ENCODE data around the gene IRF3. TPM values are rescaled to one million over a fixed set of nuclear protein-coding genes. Genes with fewer than 3 reads are reported as not detected.

IRF3 gene
- total RNA-seq, 1 experiment from 2014 or later = 205 TPM

DNA sequence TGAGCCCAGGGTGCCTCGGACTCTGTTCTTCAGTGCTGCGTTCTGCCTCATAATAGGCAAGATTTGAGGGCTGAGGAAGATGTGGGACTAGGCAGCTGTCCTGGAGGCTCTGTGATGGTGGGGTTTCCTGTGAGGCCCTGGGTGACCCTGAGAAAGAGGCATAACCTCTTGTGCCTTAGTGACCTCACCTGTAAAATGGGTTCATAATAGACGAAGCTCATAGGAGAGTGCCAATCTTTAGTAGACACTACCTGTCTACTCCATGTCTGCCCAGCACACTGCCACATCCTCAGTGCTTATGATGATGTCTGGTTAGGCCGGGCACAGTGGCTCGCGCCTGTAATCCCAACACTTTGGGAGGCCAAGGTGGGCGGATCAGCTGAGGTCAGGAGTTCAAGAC is 49.1 kb downstream of the IRF3 start:
- no peak overlapping the region for H3K56ac ChIP-seq (ENCODE audit: insufficient read length, low read depth, low read length)
- no peak overlapping the region for H3T11ph ChIP-seq (ENCODE audit: low read length)
- no peak overlapping the region for H4K5ac ChIP-seq (ENCODE audit: insufficient read length, low read depth, low read length)
- no peak overlapping the region for H3K4ac ChIP-seq (ENCODE audit: low read depth, low read length)
- no peak overlapping the region for H3K18ac ChIP-seq (ENCODE audit: insufficient read length, low read depth, low read length)
- H3K4me1 Mint-ChIP-seq = peaks cover 0 to 2% of the 10 kb centered on the region in 2 experiments; a peak in 1 of 4 replicates
- no peak overlapping the region for H3K23ac ChIP-seq (ENCODE audit: insufficient read length, low read depth, low read length)
- no peak overlapping the region for H3K27ac ChIP-seq (ENCODE audit: insufficient read length, low read depth, low read length)
- no peaks in the 10 kb centered on the region for H3K79me1 ChIP-seq (ENCODE audit: insufficient read depth, low read depth, low read length, poor library complexity, severe bottlenecking)
- no peak overlapping the region for H2AFZ ChIP-seq (ENCODE audit: low read length)
- H2BK12ac ChIP-seq (ENCODE audit: insufficient read length, low read depth, low read length) = no peak overlapping the region
- no peaks in the 10 kb centered on the region for H3K9me3 ChIP-seq (ENCODE audit: control insufficient read depth, low read depth, low read length)
- H2BK15ac ChIP-seq (ENCODE audit: low read depth, low read length) = no peak overlapping the region
- H3K14ac ChIP-seq (ENCODE audit: insufficient read depth, low read length) = no peak overlapping the region
- no peak overlapping the region for H3K27ac Mint-ChIP-seq
- H4K20me1 ChIP-seq (ENCODE audit: control insufficient read depth, insufficient read depth, insufficient read length) = no peaks in the 10 kb centered on the region
- no CpG with 5 or more reads among the region's 7 CpGs for WGBS (ENCODE audit: extremely low coverage, insufficient read length, low lambda C conversion rate)
- H4K8ac ChIP-seq (replicated peaks; ENCODE audit: insufficient read length, low read depth, low read length) = no peak overlapping the region
- no peak overlapping the region for H3K4me2 ChIP-seq (ENCODE audit: insufficient read depth, insufficient read length, low read length)
- H2BK120ac ChIP-seq (ENCODE audit: low read depth, low read length, poor library complexity, severe bottlenecking) = no peak overlapping the region
- H2AK5ac ChIP-seq (ENCODE audit: insufficient read length, low read length) = no peak overlapping the region
- H3K23me2 ChIP-seq (ENCODE audit: insufficient read length, low read depth, low read length, poor library complexity, severe bottlenecking) = no peaks in the 10 kb centered on the region
- no peaks in the 10 kb centered on the region for H3K27me3 ChIP-seq (ENCODE audit: insufficient read depth, low read length)
- no peaks in the 10 kb centered on the region; the same call in 1 of the 2 replicates for H3K79me2 ChIP-seq (ENCODE audit: insufficient read depth, low read length)
- H3K4me3 Mint-ChIP-seq = no peak overlapping the region
- H3K9ac ChIP-seq (ENCODE audit: extremely low read depth, insufficient read length, low read length) = no peak overlapping the region
- H3K4me1 ChIP-seq (ENCODE audit: insufficient read depth, low read length) = no peaks in the 10 kb centered on the region
- no peak overlapping the region for H2BK20ac ChIP-seq (ENCODE audit: low read depth, low read length, poor library complexity, severe bottlenecking)
- TF ChIP-seq, protein P1, sequence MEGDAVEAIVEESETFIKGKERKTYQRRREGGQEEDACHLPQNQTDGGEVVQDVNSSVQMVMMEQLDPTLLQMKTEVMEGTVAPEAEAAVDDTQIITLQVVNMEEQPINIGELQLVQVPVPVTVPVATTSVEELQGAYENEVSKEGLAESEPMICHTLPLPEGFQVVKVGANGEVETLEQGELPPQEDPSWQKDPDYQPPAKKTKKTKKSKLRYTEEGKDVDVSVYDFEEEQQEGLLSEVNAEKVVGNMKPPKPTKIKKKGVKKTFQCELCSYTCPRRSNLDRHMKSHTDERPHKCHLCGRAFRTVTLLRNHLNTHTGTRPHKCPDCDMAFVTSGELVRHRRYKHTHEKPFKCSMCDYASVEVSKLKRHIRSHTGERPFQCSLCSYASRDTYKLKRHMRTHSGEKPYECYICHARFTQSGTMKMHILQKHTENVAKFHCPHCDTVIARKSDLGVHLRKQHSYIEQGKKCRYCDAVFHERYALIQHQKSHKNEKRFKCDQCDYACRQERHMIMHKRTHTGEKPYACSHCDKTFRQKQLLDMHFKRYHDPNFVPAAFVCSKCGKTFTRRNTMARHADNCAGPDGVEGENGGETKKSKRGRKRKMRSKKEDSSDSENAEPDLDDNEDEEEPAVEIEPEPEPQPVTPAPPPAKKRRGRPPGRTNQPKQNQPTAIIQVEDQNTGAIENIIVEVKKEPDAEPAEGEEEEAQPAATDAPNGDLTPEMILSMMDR (conservative IDR thresholded peaks at IDR 0.05) = no peak
- H3K9me3 Mint-ChIP-seq = no peaks in the 10 kb centered on the region
- no peak overlapping the region for H4K91ac ChIP-seq (ENCODE audit: insufficient read length, low read depth, low read length)
- H2BK5ac ChIP-seq (ENCODE audit: insufficient read length, low read length) = no peak overlapping the region
- H3K27me3 Mint-ChIP-seq (ENCODE audit: low read depth) = no peaks in the 10 kb centered on the region; the same call in 1 of the 2 replicates
- peaks cover 52 to 76% (median 72%) of the 10 kb centered on the region in 3 experiments for H3K36me3 Mint-ChIP-seq (ENCODE audit: insufficient read depth in 1 of 3, low read depth in 3 of 3)
- no peak for DNase-seq
